Left lung (tissue), 10 donors: Measurements from ENCODE around the gene ANKRD28. TPM values are rescaled to one million over a fixed set of nuclear protein-coding genes. Genes with fewer than 3 reads are reported as not detected.

Experiments
- ATAC-seq: fragments of 200-7000 bp; cut with Tn5 transposase; one replicate; pipeline ENCODE4 v1.9.1; 2020; ENCODE audit warnings: moderate library complexity
- DNase-seq, 4 donors: peaks; one replicate each; pipeline ENCODE4 v3.0.0-alpha.2; 2013 to 2020
- H3K27ac ChIP-seq, 2 donors: fragments of 200-600 bp; sonication (generic) in 1 of 2; one replicate each; pipeline versions ENCODE4 v1.5.0 to v1.8.0; 2020 to 2021
- H3K27me3 ChIP-seq, 2 donors: fragments of 200-600 bp; sonication (generic) in 1 of 2; one replicate each; pipeline versions ENCODE4 v1.5.0 to v1.8.0; 2020 to 2021
- H3K36me3 ChIP-seq, 2 donors: fragments of 200-600 bp; sonication (generic) in 1 of 2; one replicate each; pipeline versions ENCODE4 v1.5.0 to v1.8.0; 2020 to 2021
- H3K4me1 ChIP-seq, 2 donors: fragments of 200-600 bp; one replicate each; pipeline ENCODE4 v1.8.0; 2021
- H3K4me3 ChIP-seq, 2 donors: fragments of 200-600 bp; sonication (generic) in 1 of 2; one replicate each; pipeline versions ENCODE4 v1.5.0 to v1.8.0; 2020 to 2021; ENCODE audit warnings: mild to moderate bottlenecking in 1 of 2
- H3K9me3 ChIP-seq, 2 donors: fragments of 200-600 bp; sonication (generic) in 1 of 2; one replicate each; pipeline versions ENCODE4 v1.5.0 to v1.8.0; 2020 to 2021
- intact Hi-C, 2 donors: fragments of 100-400 bp; cut with DNase I; formaldehyde crosslinking; loops; one replicate each; pipeline versions ENCODE4 v1.11.2 to v1.14.2; 2022
- polyA plus RNA-seq, 6 donors: library from polyadenylated mRNA; unstranded; fragments of 120-200 nt; gene quantifications; one replicate each; pipeline ENCODE4 v1.2.1, GENCODE V29; 2013; ENCODE audit not compliant: insufficient read length in 6 of 6
- total RNA-seq, 2 donors: library from RNA; stranded (reverse); fragmentation: NEBNext Ultra II Directional; extraction: Animal tissue kit (Norgen Biotek cat#: 25700); gene quantifications; one replicate each; pipeline ENCODE4 v1.2.1, GENCODE V29; 2021
- TF ChIP-seq, protein P1 (sequence below), 2 donors: fragments of 200-600 bp; sonication (generic) in 1 of 2; IDR thresholded peaks; one replicate each; pipeline versions ENCODE4 v1.5.0 to v1.8.0; 2021; ENCODE audit warnings: antibody characterized with exemption in 2 of 2
- donor health status: DM: no; HTN: yes; CAD: no.
- donor health status: DM: no; HTN: no; CAD: no.

ANKRD28 gene
- total and polyA plus RNA-seq, 8 donors, result 36.6 to 60.0 (median 47.2) TPM

DNA sequence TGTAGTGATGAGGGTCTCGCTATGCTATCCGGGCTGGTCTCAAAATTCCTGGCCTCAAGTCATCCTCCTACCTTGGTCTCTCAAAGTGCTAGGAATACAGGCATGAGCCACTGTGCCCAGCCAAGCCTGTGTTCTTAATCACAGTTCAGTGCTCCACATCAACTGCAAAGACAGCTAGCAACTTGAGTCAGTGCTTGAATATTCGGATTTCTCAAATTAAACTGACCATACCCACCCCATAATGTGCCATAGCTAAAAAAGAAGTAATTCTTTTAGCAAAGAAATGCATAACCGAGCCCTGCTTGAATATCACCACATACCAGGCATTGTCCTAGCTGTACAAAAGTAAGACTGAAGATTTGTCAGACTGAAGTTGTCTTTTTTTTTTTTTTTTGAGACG lies 107.0 kb downstream of the ANKRD28 start:
- no peak overlapping the region for H3K4me3 ChIP-seq
- DNase-seq (no peak), ATAC-seq (no peak)
- TF ChIP-seq, protein P1, sequence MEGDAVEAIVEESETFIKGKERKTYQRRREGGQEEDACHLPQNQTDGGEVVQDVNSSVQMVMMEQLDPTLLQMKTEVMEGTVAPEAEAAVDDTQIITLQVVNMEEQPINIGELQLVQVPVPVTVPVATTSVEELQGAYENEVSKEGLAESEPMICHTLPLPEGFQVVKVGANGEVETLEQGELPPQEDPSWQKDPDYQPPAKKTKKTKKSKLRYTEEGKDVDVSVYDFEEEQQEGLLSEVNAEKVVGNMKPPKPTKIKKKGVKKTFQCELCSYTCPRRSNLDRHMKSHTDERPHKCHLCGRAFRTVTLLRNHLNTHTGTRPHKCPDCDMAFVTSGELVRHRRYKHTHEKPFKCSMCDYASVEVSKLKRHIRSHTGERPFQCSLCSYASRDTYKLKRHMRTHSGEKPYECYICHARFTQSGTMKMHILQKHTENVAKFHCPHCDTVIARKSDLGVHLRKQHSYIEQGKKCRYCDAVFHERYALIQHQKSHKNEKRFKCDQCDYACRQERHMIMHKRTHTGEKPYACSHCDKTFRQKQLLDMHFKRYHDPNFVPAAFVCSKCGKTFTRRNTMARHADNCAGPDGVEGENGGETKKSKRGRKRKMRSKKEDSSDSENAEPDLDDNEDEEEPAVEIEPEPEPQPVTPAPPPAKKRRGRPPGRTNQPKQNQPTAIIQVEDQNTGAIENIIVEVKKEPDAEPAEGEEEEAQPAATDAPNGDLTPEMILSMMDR (IDR thresholded peaks at IDR 0.05), result no peak
- no peak overlapping the region for H3K27ac ChIP-seq
- no peaks in the 10 kb centered on the region for H3K27me3 ChIP-seq
- intact Hi-C loops, result no loop called here
- no peaks in the 10 kb centered on the region for H3K4me1 ChIP-seq
- H3K36me3 ChIP-seq, result peaks cover 0 to 84% of the 10 kb centered on the region in 2 donors
- no peaks in the 10 kb centered on the region for H3K9me3 ChIP-seq

DNA sequence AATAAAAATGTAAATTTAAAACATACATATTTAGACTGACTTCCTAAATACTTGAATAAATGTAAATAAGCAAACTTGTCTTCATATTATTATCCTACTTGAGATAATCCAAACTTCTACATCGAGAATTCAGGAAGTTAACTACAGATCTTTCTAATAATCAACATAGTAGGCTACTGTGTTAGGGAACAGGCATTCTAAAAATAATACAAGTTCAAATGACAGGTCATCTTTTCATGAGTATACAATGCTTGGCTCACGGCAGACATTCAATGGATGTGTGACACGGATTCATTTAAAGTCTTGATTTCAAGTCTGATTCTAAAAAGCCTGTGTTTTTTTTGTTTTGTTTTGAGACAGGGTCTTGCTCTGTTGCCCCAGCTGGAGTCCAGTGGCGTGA lies 107.5 kb downstream of the ANKRD28 start:
- Histone ChIP-seq H3K9me3 (no peaks in the 10 kb centered on the region), H3K36me3 (peaks cover 0 to 84% of the 10 kb centered on the region in 2 donors), H3K27ac (no peak overlapping the region), H3K4me3 (no peak overlapping the region), H3K27me3 (no peaks in the 10 kb centered on the region), H3K4me1 (no peaks in the 10 kb centered on the region)
- TF ChIP-seq, protein P1 (IDR thresholded peaks at IDR 0.05), result no peak
- intact Hi-C loops, result no loop called here
- DNase-seq (no peak), ATAC-seq (no peak)

DNA sequence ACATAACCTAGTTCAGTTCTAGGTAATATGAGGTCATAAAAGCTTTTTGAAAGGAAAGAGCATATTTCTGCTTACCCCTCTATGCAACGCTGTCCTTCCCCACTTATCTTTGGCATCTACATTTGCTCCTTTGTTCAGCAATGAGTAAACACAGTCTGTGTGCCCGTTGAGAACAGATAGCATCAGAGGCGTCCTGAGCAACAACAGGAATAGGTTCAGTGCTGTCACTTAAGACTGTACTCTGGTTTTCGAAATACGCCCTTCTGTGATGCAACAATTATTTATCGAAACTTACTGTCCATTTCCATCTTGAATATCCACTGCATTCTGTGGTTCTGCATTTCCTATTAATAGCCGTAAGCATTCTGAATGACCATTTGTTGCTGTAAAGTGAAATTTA lies 111.9 kb downstream of the ANKRD28 start:
- Histone ChIP-seq H3K4me1 (peaks cover 5 to 12% of the 10 kb centered on the region in 2 donors), H3K9me3 (no peaks in the 10 kb centered on the region), H3K4me3 (no peak overlapping the region), H3K36me3 (peaks cover 0 to 67% of the 10 kb centered on the region in 2 donors), H3K27me3 (no peaks in the 10 kb centered on the region), H3K27ac (no peak overlapping the region)
- DNase-seq (no peak), ATAC-seq (no peak)
- intact Hi-C loops, result no loop called here
- TF ChIP-seq, protein P1 (IDR thresholded peaks at IDR 0.05), result no peak

DNA sequence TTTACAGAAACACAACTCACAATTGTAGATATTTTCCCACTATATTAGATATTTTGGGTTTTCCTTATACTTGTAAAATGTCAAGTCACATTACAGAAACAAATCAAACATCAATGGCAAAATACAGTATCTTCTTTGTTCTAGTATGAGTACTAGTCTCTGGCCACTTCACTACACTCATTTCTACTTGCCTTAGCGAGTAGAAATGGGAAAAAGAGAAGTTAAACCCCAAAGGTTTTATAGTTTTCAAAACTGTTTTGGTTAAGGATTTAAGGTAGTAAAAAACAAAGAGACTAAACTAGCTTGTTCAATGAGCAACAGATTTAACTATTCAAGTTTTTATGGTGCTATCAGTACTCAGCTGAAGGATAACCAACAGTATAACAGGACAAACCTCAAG lies 114.5 kb downstream of the ANKRD28 start:
- Histone ChIP-seq H3K4me1 (peaks cover 5 to 12% of the 10 kb centered on the region in 2 donors), H3K27ac (no peak overlapping the region), H3K36me3 (peaks cover 0 to 55% of the 10 kb centered on the region in 2 donors), H3K27me3 (no peaks in the 10 kb centered on the region), H3K9me3 (no peaks in the 10 kb centered on the region), H3K4me3 (no peak overlapping the region)
- intact Hi-C loops, result no loop called here
- no peak for DNase-seq
- ATAC-seq, result no peak
- TF ChIP-seq, protein P1 (IDR thresholded peaks at IDR 0.05), result no peak

DNA sequence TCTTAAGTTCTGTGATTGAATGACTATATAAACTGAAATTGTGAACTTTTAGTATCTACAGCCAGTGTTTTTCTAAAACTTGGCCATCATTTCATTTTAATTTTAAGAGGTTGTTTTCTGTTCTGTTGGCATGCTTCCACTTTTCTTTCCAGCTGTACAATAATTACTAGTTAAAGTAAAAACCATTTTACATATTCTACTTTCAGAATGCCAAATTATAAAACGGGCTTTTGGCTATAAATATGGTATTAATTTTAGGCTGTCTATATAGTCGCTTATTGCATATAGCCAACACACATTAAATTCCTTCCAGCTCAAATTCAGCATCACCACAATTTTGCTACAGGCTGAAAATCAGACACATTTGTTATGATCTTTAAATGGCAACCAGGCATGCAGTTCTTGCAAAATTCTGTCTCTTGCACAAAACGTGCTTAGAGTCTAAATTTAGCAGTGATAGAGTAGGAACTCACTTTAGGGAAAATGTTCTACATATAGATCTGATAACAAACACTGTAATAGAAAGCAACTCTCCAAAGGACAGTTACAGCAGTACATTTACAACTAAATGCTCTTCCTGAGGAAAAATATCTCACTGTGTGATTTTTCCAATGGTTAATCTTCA lies 115.1 kb downstream of the ANKRD28 start:
- H3K4me3 ChIP-seq, result no peak overlapping the region
- H3K4me1 ChIP-seq, result peaks cover 5 to 12% of the 10 kb centered on the region in 2 donors
- DNase-seq, result peak in 2 of 4 donors; percentile 33 to 64
- no peaks in the 10 kb centered on the region for H3K27me3 ChIP-seq
- TF ChIP-seq, protein P1 (IDR thresholded peaks at IDR 0.05), result no peak
- no peak overlapping the region for H3K27ac ChIP-seq
- peaks cover 2 to 56% of the 10 kb centered on the region in 2 donors for H3K36me3 ChIP-seq
- no peak for ATAC-seq
- no peaks in the 10 kb centered on the region for H3K9me3 ChIP-seq
- intact Hi-C loops, result no loop called here
